GM12878 (cell line): ENCODE measurements around the gene ARHGAP21. TPM values are rescaled to one million over a fixed set of nuclear protein-coding genes. Genes with fewer than 3 reads are reported as not detected.

Experiments used
- ATAC-seq: fragments of 200-7000 bp; cut with Tn5 transposase; 3 replicates; pipeline ENCODE4 v1.9.1; 2020; ENCODE audit warnings: mild to moderate bottlenecking, moderate library complexity
- BruUV-seq: library from RNA; stranded (reverse); fragments of 400-500 nt; replicated peaks from 2 replicates; lab custom pipeline; 2021; lab: Mats Ljungman, UMichigan
- CTCF ChIA-PET: fragments of 300-600 bp; sonication (Branson Sonifier 250); formaldehyde crosslinking; extraction: SDS; loops from one replicate; lab custom pipeline; 2021; ENCODE audit warnings: inconsistent platforms; lab: Yijun Ruan, JAX
- POLR2A ChIA-PET: fragments of 350-600 bp; formaldehyde crosslinking; extraction: SDS; loops from one replicate; lab custom pipeline; 2021; ENCODE audit warnings: inconsistent platforms; lab: Charles Lee
- RAD21 ChIA-PET: fragments of 300-600 bp; sonication (Branson Sonifier 250); formaldehyde crosslinking; loops from one replicate; lab custom pipeline; 2023; ENCODE audit warnings: antibody characterized with exemption; ENCODE audit not compliant: unreplicated experiment; lab: Charles Lee
- SMC1A ChIA-PET: fragments of 300-600 bp; sonication (Branson Sonifier 250); formaldehyde crosslinking; loops from one replicate; lab custom pipeline; 2023; ENCODE audit not compliant: unreplicated experiment, uncharacterized antibody; lab: Charles Lee
- DNase-seq: peaks from one replicate; pipeline ENCODE4 v3.0.0-alpha.2; 2011; ENCODE audit warnings: low read depth, low spot score
- FAIRE-seq: peaks from 3 replicates; lab custom pipeline; 2011; peaks lifted over from hg19 to GRCh38; lab: Jason Lieb, UNC
- H2AFZ ChIP-seq: 2 replicates; pipeline ENCODE4 v1.6.0; 2011; ENCODE audit warnings: low read depth, low read length, control low read depth; ENCODE audit not compliant: control insufficient read depth
- H3K27ac ChIP-seq: 2 replicates; pipeline ENCODE4 v1.5.1; 2011; ENCODE audit warnings: control low read depth; ENCODE audit not compliant: control insufficient read depth, insufficient read depth
- H3K27me3 ChIP-seq, 2 experiments: replicated peaks in 1 of 2; 2 replicates each; pipeline versions ENCODE4 v1.6.0 to v1.6.1; 2011; ENCODE audit warnings: low read length in 1 of 2; ENCODE audit not compliant: control insufficient read depth in 2 of 2, insufficient read depth in 2 of 2
- H3K36me3 ChIP-seq, 2 experiments: 2 replicates each; pipeline ENCODE4 v1.5.1; 2011; ENCODE audit warnings: low read length in 1 of 2; ENCODE audit not compliant: control insufficient read depth in 2 of 2, insufficient read depth in 2 of 2
- H3K4me1 ChIP-seq: 2 replicates; pipeline ENCODE4 v1.6.1; 2011; ENCODE audit warnings: mild to moderate bottlenecking, low read length, moderate library complexity, mixed read lengths; ENCODE audit not compliant: control insufficient read depth, insufficient read depth
- H3K4me2 ChIP-seq: 2 replicates; pipeline ENCODE4 v1.6.0; 2011; ENCODE audit warnings: control low read depth; ENCODE audit not compliant: control insufficient read depth, insufficient read depth
- H3K4me3 ChIP-seq: fragments of 200-600 bp; sonication (generic); 2 replicates; pipeline ENCODE4 v1.5.1; 2016
- H3K79me2 ChIP-seq: 2 replicates; pipeline ENCODE4 v1.6.0; 2011; ENCODE audit warnings: low read length; ENCODE audit not compliant: control insufficient read depth, insufficient read depth
- H3K9ac ChIP-seq: 2 replicates; pipeline ENCODE4 v1.8.0; 2011; ENCODE audit warnings: low read length, control low read depth, mixed read lengths; ENCODE audit not compliant: control insufficient read depth, insufficient read depth
- H3K9me3 ChIP-seq: replicated peaks from 3 replicates; pipeline ENCODE4 v1.5.1; 2011; ENCODE audit warnings: mild to moderate bottlenecking, low read length; ENCODE audit not compliant: control insufficient read depth, insufficient read depth
- H4K20me1 ChIP-seq: 2 replicates; pipeline ENCODE4 v1.6.0; 2011; ENCODE audit not compliant: control insufficient read depth, insufficient read depth
- BMI1 ChIP-seq: fragments of 450-650 bp; IDR thresholded peaks from 2 replicates; pipeline ENCODE4 v1.6.1; 2016; ENCODE audit warnings: mild to moderate bottlenecking, moderate library complexity, borderline replicate concordance
- MEF2B ChIP-seq: fragments of 450-650 bp; IDR thresholded peaks from 2 replicates; pipeline ENCODE4 v1.6.1; 2018; ENCODE audit warnings: mild to moderate bottlenecking, moderate library complexity; ENCODE audit not compliant: partially characterized antibody, poor library complexity, severe bottlenecking
- MYC ChIP-seq: IDR thresholded peaks from 2 replicates; pipeline ENCODE4 v1.6.1; 2011; ENCODE audit warnings: mild to moderate bottlenecking, low read length, moderate library complexity, inconsistent platforms; ENCODE audit not compliant: insufficient read depth, insufficient replicate concordance, insufficient read length, severe bottlenecking
- PAX5 ChIP-seq: IDR thresholded peaks from 2 replicates; pipeline ENCODE4 v1.6.1; 2011; ENCODE audit warnings: low read depth, low read length, borderline replicate concordance
- SUZ12 ChIP-seq: fragments of 200-600 bp; sonication (generic); IDR thresholded peaks from one replicate; pipeline ENCODE4 v1.6.1; 2018; ENCODE audit warnings: antibody characterized with exemption, mild to moderate bottlenecking; ENCODE audit not compliant: unreplicated experiment
- TAF1 ChIP-seq: IDR thresholded peaks from 2 replicates; pipeline ENCODE4 v1.6.1; 2011; ENCODE audit warnings: mild to moderate bottlenecking, low read depth, low read length, borderline replicate concordance
- WRNIP1 ChIP-seq: IDR thresholded peaks from 2 replicates; pipeline ENCODE4 v1.6.1; 2011; ENCODE audit warnings: low read depth, low read length, improper control_type of control experiment, borderline replicate concordance
- ZNF592 ChIP-seq: fragments of 450-650 bp; IDR thresholded peaks from 2 replicates; pipeline ENCODE4 v1.6.1; 2017; ENCODE audit warnings: mild to moderate bottlenecking, moderate library complexity
- WGBS: methylation state at CpG from one replicate; pipeline ENCODE4 v1.1.6; 2016; ENCODE audit warnings: low lambda C conversion rate; ENCODE audit not compliant: insufficient replicate concordance, insufficient coverage; ENCODE audit errors: missing lambda C conversion rate; 5-methylcytosine and 5-hydroxymethylcytosine counted together
- in situ Hi-C: fragments of 300-500 bp; cut with MboI; formaldehyde crosslinking; loops from 9 replicates; pipeline ENCODE4 v1.14.3; 2018; ENCODE audit warnings: mixed read lengths
- intact Hi-C: fragments of 100-400 bp; cut with micrococcal nuclease; formaldehyde crosslinking; loops from one replicate; pipeline ENCODE4 v1.14.2; 2022; ENCODE audit not compliant: unreplicated experiment
- polyA plus RNA-seq, 11 experiments: library from polyadenylated mRNA; depleted of rRNA in 4 of 11; unstranded in 6 of 11; stranded (reverse) in 5 of 11; fragments of >200 nt; fragmentation: Nextera tagmentation in 4 of 11; fragmentation: Illumina TruSeq in 1 of 11; extraction: Ambion mirVana in 4 of 11; extraction: Trizol in 1 of 11; gene quantifications; 1 replicate in 1 of 11; 2 replicates in 10 of 11; pipeline versions ENCODE4 v1.2.1 to v1.2.3, GENCODE V29; 2011 to 2016; ENCODE audit warnings: inconsistent platforms in 2 of 11, missing spikeins in 2 of 11, low read depth in 1 of 11
- total RNA-seq, 4 experiments: library from RNA; depleted of rRNA in 3 of 4; stranded (reverse); fragments of >200 nt in 3 of 4; fragmentation: Illumina TruSeq in 1 of 4; extraction: Trizol in 1 of 4; gene quantifications; 2 replicates each; pipeline versions ENCODE4 v1.2.1 to v1.2.3, GENCODE V29; 2013 to 2021
- TF ChIP-seq, protein P1 (sequence below): fragments of 450-650 bp; IDR thresholded peaks from 2 replicates; pipeline ENCODE4 v1.6.1; 2016; ENCODE audit warnings: mild to moderate bottlenecking, moderate library complexity, borderline replicate concordance
- TF ChIP-seq, protein P2 (sequence below): fragments of 450-650 bp; formaldehyde crosslinking; IDR thresholded peaks from 2 replicates; pipeline ENCODE4 v1.4.0; 2020; ENCODE audit warnings: mild to moderate bottlenecking, moderate library complexity

ARHGAP21 gene
- total and polyA plus RNA-seq, 10 of the 15 experiments (the other 5 are each of a cell fraction or from before 2014, with no cell fraction given): 11.7 to 103 (median 37.6) TPM

DNA sequence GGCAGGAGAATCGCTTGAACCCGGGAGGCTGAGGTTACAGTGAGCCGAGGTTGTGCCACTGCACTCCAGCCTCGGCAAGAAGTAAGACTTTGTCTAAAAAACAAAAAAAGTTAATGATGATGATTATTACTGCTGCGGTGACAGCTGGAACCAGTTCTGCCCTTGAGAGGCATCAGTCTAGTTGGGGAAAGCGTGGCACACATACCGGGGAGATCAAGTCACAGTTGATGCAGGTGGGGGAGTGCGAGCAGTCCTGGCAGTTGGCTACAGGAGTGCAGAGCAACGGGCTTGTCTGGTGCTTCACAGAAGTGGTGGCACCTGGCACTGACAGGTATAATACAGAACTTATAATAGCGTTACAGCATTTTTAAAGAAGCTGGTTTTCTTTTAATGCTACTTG, 173.0 kb downstream of the ARHGAP21 start (continued):
- no peak for TF ChIP-seq MYC
- no peak for TF ChIP-seq WRNIP1
- no peak for TF ChIP-seq PAX5

DNA sequence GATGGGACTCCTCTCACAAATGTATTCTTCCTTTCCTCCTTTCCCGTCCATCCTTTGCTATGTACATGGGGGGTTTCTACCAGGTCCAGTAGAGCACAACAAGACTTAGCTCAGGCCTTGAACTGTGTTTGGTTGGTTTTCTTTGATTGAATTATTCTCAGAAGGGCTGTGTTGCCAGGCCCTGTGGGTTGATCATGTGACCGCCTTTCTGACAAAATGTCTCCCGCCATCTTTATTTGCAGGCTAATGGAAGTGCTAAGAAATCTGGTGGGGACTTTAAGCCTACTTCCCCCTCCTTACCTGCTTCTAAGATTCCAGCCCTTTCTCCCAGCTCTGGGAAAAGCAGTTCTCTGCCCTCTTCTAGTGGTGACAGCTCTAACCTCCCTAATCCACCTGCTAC, 178.1 kb downstream of the ARHGAP21 start:
- no peak for ATAC-seq
- ChIA-PET SMC1A (interaction anchor here (0.7 kb wide), 1 partner anchor 9 kb away, joined by 3 read pairs; no protein-coding TSS in a partner anchor), RAD21 (no interaction called here), CTCF (interaction anchor here (3.7 kb wide), 1 partner anchor 27 kb away, joined by 12 read pairs; no protein-coding TSS in a partner anchor), POLR2A (no interaction called here)
- in situ Hi-C loops: no loop called here
- no TSS peak for BruUV-seq
- Histone ChIP-seq H3K4me2 (no peak overlapping the region), H4K20me1 (no peaks in the 10 kb centered on the region), H3K9me3 (no peaks in the 10 kb centered on the region), H2AFZ (no peak overlapping the region), H3K9ac (no peak overlapping the region), H3K79me2 (no peaks in the 10 kb centered on the region), H3K27me3 (no peaks in the 10 kb centered on the region), H3K4me3 (no peak overlapping the region), H3K4me1 (no peaks in the 10 kb centered on the region), H3K27ac (no peak overlapping the region), H3K36me3 (no peaks in the 10 kb centered on the region)
- no peak for DNase-seq
- WGBS: 77% methylated on average over 3 of the region's 3 CpGs
- intact Hi-C loops: no loop called here
- FAIRE-seq: no peak
- TF ChIP-seq ZNF592 (no peak), BMI1 (no peak), SUZ12 (no peak), TAF1 (no peak), MEF2B (no peak)
- TF ChIP-seq, protein P1, sequence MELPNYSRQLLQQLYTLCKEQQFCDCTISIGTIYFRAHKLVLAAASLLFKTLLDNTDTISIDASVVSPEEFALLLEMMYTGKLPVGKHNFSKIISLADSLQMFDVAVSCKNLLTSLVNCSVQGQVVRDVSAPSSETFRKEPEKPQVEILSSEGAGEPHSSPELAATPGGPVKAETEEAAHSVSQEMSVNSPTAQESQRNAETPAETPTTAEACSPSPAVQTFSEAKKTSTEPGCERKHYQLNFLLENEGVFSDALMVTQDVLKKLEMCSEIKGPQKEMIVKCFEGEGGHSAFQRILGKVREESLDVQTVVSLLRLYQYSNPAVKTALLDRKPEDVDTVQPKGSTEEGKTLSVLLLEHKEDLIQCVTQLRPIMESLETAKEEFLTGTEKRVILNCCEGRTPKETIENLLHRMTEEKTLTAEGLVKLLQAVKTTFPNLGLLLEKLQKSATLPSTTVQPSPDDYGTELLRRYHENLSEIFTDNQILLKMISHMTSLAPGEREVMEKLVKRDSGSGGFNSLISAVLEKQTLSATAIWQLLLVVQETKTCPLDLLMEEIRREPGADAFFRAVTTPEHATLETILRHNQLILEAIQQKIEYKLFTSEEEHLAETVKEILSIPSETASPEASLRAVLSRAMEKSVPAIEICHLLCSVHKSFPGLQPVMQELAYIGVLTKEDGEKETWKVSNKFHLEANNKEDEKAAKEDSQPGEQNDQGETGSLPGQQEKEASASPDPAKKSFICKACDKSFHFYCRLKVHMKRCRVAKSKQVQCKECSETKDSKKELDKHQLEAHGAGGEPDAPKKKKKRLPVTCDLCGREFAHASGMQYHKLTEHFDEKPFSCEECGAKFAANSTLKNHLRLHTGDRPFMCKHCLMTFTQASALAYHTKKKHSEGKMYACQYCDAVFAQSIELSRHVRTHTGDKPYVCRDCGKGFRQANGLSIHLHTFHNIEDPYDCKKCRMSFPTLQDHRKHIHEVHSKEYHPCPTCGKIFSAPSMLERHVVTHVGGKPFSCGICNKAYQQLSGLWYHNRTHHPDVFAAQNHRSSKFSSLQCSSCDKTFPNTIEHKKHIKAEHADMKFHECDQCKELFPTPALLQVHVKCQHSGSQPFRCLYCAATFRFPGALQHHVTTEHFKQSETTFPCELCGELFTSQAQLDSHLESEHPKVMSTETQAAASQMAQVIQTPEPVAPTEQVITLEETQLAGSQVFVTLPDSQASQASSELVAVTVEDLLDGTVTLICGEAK: no peak
- TF ChIP-seq, protein P2, sequence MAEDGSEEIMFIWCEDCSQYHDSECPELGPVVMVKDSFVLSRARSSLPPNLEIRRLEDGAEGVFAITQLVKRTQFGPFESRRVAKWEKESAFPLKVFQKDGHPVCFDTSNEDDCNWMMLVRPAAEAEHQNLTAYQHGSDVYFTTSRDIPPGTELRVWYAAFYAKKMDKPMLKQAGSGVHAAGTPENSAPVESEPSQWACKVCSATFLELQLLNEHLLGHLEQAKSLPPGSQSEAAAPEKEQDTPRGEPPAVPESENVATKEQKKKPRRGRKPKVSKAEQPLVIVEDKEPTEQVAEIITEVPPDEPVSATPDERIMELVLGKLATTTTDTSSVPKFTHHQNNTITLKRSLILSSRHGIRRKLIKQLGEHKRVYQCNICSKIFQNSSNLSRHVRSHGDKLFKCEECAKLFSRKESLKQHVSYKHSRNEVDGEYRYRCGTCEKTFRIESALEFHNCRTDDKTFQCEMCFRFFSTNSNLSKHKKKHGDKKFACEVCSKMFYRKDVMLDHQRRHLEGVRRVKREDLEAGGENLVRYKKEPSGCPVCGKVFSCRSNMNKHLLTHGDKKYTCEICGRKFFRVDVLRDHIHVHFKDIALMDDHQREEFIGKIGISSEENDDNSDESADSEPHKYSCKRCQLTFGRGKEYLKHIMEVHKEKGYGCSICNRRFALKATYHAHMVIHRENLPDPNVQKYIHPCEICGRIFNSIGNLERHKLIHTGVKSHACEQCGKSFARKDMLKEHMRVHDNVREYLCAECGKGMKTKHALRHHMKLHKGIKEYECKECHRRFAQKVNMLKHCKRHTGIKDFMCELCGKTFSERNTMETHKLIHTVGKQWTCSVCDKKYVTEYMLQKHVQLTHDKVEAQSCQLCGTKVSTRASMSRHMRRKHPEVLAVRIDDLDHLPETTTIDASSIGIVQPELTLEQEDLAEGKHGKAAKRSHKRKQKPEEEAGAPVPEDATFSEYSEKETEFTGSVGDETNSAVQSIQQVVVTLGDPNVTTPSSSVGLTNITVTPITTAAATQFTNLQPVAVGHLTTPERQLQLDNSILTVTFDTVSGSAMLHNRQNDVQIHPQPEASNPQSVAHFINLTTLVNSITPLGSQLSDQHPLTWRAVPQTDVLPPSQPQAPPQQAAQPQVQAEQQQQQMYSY (CRISPR knock-in tag): no peak
